DOHH2 (cell line): ENCODE measurements around the gene DRD2.

ENCODE experiments used
- H3F3A ChIP-seq: fragments of 200-600 bp; sonication (generic), shearing (Covaris generic); 2 replicates; pipeline ENCODE4 v1.6.0; 2016; ENCODE audit warnings: antibody characterized with exemption, mild to moderate bottlenecking; ENCODE audit not compliant: control insufficient read depth, insufficient read depth
- H3K27ac ChIP-seq: fragments of 200-600 bp; sonication (generic); 2 replicates; pipeline ENCODE4 v1.5.1; 2014; ENCODE audit warnings: low read depth, mild to moderate bottlenecking, low read length, moderate library complexity
- H3K27me3 ChIP-seq: fragments of 200-600 bp; sonication (generic); 2 replicates; pipeline ENCODE4 v1.6.1; 2014; ENCODE audit warnings: mild to moderate bottlenecking, low read length, mixed read lengths; ENCODE audit not compliant: control insufficient read depth
- H3K36me3 ChIP-seq: fragments of 200-600 bp; sonication (generic); 2 replicates; pipeline ENCODE4 v1.6.1; 2014; ENCODE audit warnings: mild to moderate bottlenecking, low read length, moderate library complexity, mixed read lengths; ENCODE audit not compliant: control insufficient read depth
- H3K4me1 ChIP-seq: fragments of 200-600 bp; sonication (generic); 2 replicates; pipeline ENCODE4 v1.6.1; 2014; ENCODE audit warnings: mild to moderate bottlenecking, low read length, mixed read lengths; ENCODE audit not compliant: control insufficient read depth
- H3K4me2 ChIP-seq: fragments of 200-600 bp; sonication (generic); 2 replicates; pipeline ENCODE4 v1.6.0; 2014; ENCODE audit warnings: mild to moderate bottlenecking, low read length, moderate library complexity
- H3K4me3 ChIP-seq: fragments of 200-600 bp; sonication (generic); 2 replicates; pipeline ENCODE4 v1.5.1; 2014; ENCODE audit warnings: mild to moderate bottlenecking, low read length, mixed read lengths
- H3K79me2 ChIP-seq: fragments of 200-600 bp; sonication (generic); 2 replicates; pipeline ENCODE4 v1.6.1; 2014; ENCODE audit warnings: mild to moderate bottlenecking, low read length, mixed read lengths; ENCODE audit not compliant: control insufficient read depth
- H3K9me2 ChIP-seq: fragments of 200-600 bp; sonication (generic); replicated peaks from 2 replicates; pipeline ENCODE4 v1.6.1; 2014; ENCODE audit warnings: mild to moderate bottlenecking, low read length, mixed read lengths; ENCODE audit not compliant: control insufficient read depth
- H3K9me3 ChIP-seq: fragments of 200-600 bp; sonication (generic); 2 replicates; pipeline ENCODE4 v1.6.1; 2014; ENCODE audit warnings: antibody characterized with exemption, low read length, mixed read lengths; ENCODE audit not compliant: control insufficient read depth, insufficient read depth
- H4K20me1 ChIP-seq: fragments of 200-600 bp; sonication (generic); 2 replicates; pipeline ENCODE4 v1.6.0; 2014; ENCODE audit warnings: low read depth, mild to moderate bottlenecking, antibody characterized with exemption, low read length, moderate library complexity; ENCODE audit not compliant: control insufficient read depth, insufficient read depth
- CTCF ChIP-seq: fragments of 200-600 bp; sonication (generic); IDR thresholded peaks from one replicate; pipeline ENCODE4 v1.5.1; 2014; ENCODE audit warnings: antibody characterized with exemption, mild to moderate bottlenecking, low read depth, low read length; ENCODE audit not compliant: poor library complexity, severe bottlenecking
- EZH2phosphoT487 ChIP-seq: fragments of 200-600 bp; sonication (generic); IDR thresholded peaks from 2 replicates; pipeline ENCODE4 v1.6.1; 2017; ENCODE audit warnings: borderline replicate concordance, mild to moderate bottlenecking, antibody characterized with exemption, low read length, moderate library complexity, mixed read lengths

Gene DRD2

GRCh38 chr11:113412675-113413074 lies 62.5 kb downstream of the DRD2 start:
- Histone ChIP-seq H3K4me3 (no peak overlapping the region), H3K4me1 (no peaks in the 10 kb centered on the region), H4K20me1 (no peaks in the 10 kb centered on the region), H3F3A (no peaks in the 10 kb centered on the region), H3K36me3 (no peaks in the 10 kb centered on the region), H3K79me2 (no peaks in the 10 kb centered on the region), H3K4me2 (no peak overlapping the region), H3K9me3 (no peaks in the 10 kb centered on the region), H3K9me2 (no peaks in the 10 kb centered on the region), H3K27me3 (no peaks in the 10 kb centered on the region), H3K27ac (no peak overlapping the region)
- TF ChIP-seq CTCF: no peak
- no peak for TF ChIP-seq EZH2phosphoT487

GRCh38 chr11:113411536-113411935 lies 63.7 kb downstream of the DRD2 start:
- Histone ChIP-seq H3K4me2 (no peak overlapping the region), H3K4me3 (no peak overlapping the region), H4K20me1 (no peaks in the 10 kb centered on the region)

GRCh38 chr11:113410414-113411135 lies 64.6 kb downstream of the DRD2 start:
- no peak overlapping the region for H3K4me3 ChIP-seq
- no peaks in the 10 kb centered on the region for H3K4me1 ChIP-seq
- H3K9me2 ChIP-seq: no peaks in the 10 kb centered on the region
- H3K36me3 ChIP-seq: no peaks in the 10 kb centered on the region
- no peaks in the 10 kb centered on the region for H3K79me2 ChIP-seq
- TF ChIP-seq CTCF (no peak), EZH2phosphoT487 (no peak)
- H3K27ac ChIP-seq: no peak overlapping the region
- no peak overlapping the region for H3K4me2 ChIP-seq
- H3K9me3 ChIP-seq: no peaks in the 10 kb centered on the region
- H3K27me3 ChIP-seq: no peaks in the 10 kb centered on the region
- H4K20me1 ChIP-seq: no peaks in the 10 kb centered on the region
- H3F3A ChIP-seq: no peaks in the 10 kb centered on the region

More at GRCh38 chr11:113411536-113411935, 63.7 kb downstream of the DRD2 start:
- H3K27me3 ChIP-seq: no peaks in the 10 kb centered on the region
- H3K4me1 ChIP-seq: no peaks in the 10 kb centered on the region
- H3K9me2 ChIP-seq: no peaks in the 10 kb centered on the region
- H3K27ac ChIP-seq: no peak overlapping the region
- TF ChIP-seq EZH2phosphoT487: no peak
- TF ChIP-seq CTCF: no peak
- no peaks in the 10 kb centered on the region for H3F3A ChIP-seq
- no peaks in the 10 kb centered on the region for H3K36me3 ChIP-seq
- H3K9me3 ChIP-seq: no peaks in the 10 kb centered on the region
- no peaks in the 10 kb centered on the region for H3K79me2 ChIP-seq
